H4 (cell line): ENCODE results near the gene GPR31. TPM values are rescaled to one million over a fixed set of nuclear protein-coding genes. Genes with fewer than 3 reads are reported as not detected.

Experiments
- DNase-seq: peaks from one replicate; pipeline ENCODE4 v3.0.0-alpha.2; 2015; ENCODE audit warnings: low spot score
- total RNA-seq: library from RNA; depleted of rRNA; stranded (reverse); fragments of >200 nt; shearing (Covaris generic); gene quantifications from 2 replicates; pipeline ENCODE4 v1.2.3, GENCODE V29; 2014

Gene GPR31
- total RNA-seq, 1 experiment from 2014 or later: not detected

- DNase-seq: no peak
These were observed 18.0 kb downstream of the GPR31 start for GRCh38 chr6:167139761-167140160.

DNA sequence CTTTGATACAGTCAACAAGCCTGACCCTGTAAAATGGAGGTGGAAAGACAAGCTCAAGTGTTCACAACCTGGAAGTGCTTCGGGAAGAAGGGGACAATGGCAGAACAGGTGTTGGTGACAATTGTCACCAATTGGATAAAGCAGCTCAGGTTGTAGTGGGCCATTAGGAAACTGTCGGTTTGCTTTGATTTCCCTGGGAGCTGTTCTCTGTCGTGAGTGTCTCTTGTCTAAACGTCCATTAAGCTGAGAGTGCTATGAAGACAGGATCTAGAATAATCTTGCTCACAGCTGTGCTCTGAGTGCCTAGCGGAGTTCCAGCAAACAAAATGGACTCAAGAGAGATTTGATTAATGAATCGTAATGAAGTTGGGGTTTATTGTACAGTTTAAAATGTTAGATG is 19.9 kb downstream of the GPR31 start:
- no peak for DNase-seq

- DNase-seq: no peak
These were observed 20.7 kb downstream of the GPR31 start for GRCh38 chr6:167137081-167137480.

DNA sequence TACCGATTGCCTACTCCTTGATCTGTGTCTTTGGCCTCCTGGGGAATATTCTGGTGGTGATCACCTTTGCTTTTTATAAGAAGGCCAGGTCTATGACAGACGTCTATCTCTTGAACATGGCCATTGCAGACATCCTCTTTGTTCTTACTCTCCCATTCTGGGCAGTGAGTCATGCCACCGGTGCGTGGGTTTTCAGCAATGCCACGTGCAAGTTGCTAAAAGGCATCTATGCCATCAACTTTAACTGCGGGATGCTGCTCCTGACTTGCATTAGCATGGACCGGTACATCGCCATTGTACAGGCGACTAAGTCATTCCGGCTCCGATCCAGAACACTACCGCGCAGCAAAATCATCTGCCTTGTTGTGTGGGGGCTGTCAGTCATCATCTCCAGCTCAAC is 21.4 kb downstream of the GPR31 start:
- DNase-seq: no peak

DNA sequence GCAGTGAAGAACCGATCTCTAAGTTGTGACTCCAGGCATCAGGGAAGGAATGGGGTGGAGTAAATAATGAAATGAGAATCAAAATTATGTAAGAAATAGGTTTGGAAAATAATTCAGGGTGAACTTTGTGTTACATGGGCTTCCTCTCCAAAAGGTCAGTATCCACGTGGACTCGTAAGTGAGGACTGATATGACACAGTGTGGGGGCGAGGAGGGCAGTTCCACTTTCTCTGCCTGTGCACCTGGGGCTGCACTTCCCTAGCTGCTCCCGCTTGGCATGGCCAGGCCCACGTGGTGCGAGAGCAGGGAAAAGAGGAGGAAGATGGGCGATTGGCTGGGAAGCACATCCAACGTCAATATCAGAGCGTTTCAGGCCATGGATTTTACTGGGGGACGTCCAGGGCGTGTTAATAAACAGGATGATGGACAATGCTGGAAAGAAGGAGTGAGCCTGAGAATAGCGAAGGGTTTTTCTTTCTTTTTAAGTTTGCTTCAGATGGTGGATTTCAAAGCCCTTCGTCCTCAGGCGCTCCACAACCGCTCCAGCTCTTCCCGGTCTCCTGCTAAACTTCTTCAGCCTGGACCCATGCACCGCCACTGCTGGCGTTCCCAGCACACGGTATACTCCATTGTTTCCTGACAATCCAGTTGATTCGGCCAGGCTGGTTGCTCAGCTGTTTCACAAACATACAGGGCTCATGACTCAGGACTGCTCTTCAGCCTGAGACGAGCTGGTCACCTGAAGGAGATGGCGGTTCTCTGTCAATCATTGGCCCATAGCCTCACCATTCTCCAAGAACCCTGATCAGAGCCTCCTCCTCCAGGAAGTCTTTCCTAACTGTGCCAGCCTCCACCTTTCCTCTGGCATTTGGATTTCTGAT is 23.1 kb downstream of the GPR31 start:
- DNase-seq: no peak

GRCh38 chr6:167130712-167131684 is 26.8 kb downstream of the GPR31 start:
- peak; percentile 61 for DNase-seq

- no peak for DNase-seq
These were observed 27.6 kb downstream of the GPR31 start for GRCh38 chr6:167130008-167130677.

DNA sequence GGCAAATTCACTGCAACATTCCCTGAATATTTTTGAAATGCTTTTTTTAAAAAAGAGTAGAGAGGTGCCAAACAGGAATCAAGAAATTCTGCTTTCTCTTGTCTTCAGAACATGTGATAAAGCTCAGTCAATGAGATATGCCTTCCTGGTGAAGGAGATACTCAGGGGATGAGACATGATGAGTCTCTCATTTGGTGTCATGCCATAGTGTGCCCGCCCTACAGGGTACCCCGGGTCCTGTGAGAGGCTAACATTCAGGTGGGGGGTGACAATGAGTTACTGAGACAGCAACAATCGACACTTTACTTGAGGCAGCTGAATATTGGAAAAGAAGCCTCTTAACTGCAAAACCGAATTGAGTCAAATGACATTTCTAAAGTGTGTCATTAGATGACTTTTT is 28.2 kb downstream of the GPR31 start:
- no peak for DNase-seq

GRCh38 chr6:167129159-167129558 is 28.6 kb downstream of the GPR31 start:
- no peak for DNase-seq

GRCh38 chr6:167127785-167128531 is 29.8 kb downstream of the GPR31 start:
- no peak for DNase-seq

DNA sequence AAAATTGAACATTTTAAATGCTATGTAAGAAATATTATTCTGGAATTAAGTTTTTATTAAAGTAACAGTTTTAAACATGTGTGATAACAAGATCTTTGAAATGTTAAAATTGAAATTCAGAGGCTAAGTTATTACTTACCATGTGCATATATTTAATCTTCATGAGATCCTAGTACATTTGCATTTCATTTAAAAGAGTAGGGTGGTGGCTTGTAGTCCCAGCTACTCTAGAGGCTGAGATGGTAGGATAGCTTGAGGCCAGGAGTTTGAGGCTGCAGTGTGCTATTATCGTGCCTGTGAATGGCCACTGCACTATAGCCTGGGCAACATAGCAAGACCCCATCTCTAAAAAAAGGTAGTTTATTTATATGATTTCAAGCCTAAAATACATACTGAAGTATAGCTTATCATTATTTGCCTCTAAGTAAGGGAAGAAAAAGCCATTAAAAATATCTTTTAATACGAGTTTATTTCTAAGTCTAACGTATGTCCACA is 31.9 kb downstream of the GPR31 start:
- no peak for DNase-seq

DNA sequence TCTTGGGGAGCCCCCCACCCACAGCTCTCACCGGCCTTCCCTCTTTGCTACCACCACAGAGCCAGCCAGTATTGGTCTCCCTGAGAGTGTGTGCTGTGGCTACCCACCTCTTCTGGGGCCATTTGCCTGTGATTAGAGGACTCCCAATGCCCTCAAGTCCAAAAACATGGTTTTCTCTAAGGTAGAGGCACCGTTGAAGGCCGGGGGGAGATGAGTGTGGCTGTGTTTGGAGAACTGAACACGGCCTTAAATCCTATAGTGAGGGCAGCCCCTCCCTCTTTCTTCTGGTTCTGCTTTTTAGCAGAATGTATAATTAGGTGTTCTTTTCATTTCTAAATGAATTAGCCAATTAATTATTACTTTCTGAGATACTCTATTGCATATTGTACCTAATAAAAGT is 32.4 kb downstream of the GPR31 start:
- no peak for DNase-seq

GRCh38 chr6:167124753-167125152 is 33.0 kb downstream of the GPR31 start:
- DNase-seq: no peak

DNA sequence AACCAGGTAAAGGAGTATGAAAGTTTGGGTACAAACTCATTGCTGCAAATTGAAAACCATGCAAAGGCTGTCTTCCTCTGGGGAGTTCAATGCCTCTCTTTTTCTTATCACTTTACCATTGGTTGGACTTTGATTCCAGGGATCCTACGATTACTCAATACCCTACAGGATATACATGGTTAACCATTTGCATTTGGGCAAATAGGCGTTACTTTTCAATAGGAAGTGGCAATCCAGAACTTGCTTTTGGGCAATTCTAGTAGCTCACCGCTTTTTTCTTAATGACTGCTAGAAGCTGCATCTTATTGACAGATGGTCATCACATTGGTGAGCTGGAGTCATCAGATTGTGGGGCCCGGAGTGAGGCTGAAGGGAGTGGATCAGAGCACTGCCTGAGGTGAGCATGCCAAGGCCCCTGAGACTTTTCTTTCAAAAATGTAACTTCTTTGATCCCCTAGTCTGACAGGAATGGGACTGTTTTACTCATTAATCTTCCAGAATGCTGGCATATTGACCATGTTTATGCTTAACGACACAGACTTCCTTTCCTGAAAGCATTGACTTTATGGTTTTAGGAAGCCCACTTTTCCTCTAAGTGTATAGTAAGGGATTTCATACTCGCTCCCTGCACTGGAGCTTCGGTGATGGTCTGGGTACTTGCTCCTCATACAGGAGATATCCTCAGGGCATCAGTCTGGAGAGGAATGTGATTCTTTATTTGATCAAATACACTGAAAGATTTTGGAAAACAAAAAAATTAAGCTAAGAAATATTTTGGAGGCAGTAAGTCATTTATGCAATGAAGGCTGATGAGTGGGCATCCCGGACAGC is 34.7 kb downstream of the GPR31 start, which contains the start of gene CCR6:
Gene CCR6, plus strand, starts transcription at position 270 of the 831 bp plus-strand sequence. CDS start 13,039 bp downstream, outside the sequence.
- DNase-seq: no peak

GRCh38 chr6:167122041-167122826 is 35.5 kb downstream of the GPR31 start:
- no peak for DNase-seq

DNA sequence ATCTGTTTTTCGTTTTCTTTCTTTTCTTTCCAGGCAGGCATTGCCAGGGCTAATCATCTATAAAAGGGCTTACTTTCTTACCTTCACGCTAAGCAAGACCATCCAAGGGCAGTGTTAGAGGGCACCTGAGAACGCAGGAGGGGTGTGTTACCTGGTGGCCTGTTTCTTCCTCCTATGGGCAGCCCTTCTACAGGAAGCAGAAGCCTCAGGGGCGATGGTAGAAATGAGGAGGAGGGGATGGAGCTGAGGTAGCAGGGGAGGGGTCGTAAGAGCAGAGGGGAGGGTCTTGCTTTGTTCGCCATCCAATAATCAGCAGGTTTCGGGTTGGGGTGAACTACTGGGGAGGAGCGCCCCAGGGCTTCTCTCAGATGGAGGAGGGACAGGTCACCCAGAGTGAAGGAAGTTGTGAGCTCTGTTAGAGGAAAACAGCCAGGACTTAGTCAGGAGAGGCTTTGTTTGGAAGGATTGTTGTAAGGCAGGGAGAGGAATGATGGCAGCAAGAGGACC is 36.4 kb downstream of the GPR31 start:
- no peak for DNase-seq

- DNase-seq: no peak
These were observed 37.2 kb downstream of the GPR31 start for GRCh38 chr6:167120583-167120903.

DNA sequence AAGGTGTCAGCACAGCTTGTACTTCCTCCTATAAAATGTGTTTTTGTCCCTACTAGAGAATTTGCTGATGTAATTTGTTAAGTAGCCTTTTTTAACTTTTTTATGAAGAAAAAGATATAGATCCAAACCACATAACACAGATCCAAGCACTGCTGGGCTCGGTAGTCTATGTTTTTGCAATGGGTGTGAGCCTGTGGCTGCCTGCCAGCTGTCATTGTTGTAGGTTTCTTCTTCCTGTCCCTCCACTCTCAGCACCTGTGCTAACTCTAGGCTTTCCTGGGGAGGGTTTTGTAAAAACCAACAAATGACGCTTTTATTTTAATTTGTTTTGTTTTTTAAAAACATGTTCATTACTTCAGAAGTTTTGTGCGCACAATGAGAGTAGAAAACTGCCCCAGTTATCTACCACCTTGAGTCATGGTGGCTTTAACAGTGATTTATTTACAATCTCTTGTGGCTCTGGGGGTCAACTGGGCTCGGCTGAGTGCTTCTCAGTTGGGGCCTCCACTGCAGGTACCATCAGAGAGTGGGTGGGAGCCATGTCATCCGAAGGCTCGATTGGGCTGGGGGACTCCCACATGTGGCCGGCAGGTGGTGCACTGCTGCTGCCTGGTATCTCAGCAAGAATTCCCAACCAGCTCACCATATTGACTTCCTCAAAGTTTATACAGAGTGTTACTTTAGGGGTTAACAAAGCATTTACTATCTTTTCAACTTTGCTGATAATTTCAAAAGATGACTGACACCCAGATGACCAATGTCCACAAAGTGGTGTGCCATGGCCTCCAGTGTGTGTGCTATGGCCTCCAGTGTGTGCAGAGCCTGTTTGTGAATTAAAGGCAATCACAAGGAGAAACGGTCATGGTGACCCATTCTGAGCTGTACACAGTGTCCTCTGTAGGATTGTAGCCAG is 37.9 kb downstream of the GPR31 start:
- no peak for DNase-seq
